ENCODE data around the gene NTNG2. TPM values are rescaled to one million over a fixed set of nuclear protein-coding genes. Genes with fewer than 3 reads are reported as not detected.

NTNG2 gene
- total and polyA plus RNA-seq, 10 of the 15 experiments (the other 5 are each of a cell fraction or from before 2014, with no cell fraction given), result 0.37 to 0.79 (median 0.45) TPM; not detected in 6

- ATAC-seq (no peak), FAIRE-seq (no peak), DNase-seq (ENCODE audit: low read depth, low spot score) (no peak)
- Histone ChIP-seq H3K4me2 (ENCODE audit: control insufficient read depth, insufficient read depth) (no peak overlapping the region), H3K9me3 (replicated peaks; ENCODE audit: control insufficient read depth, insufficient read depth, low read length) (no peaks in the 10 kb centered on the region), H3K27me3 (replicated peaks in 1 of 2; ENCODE audit: control insufficient read depth in 2 of 2, insufficient read depth in 2 of 2, low read length in 1 of 2) (peaks cover 0 to 6% of the 10 kb centered on the region in 2 experiments; a peak in 1 of 4 replicates), H3K9ac (ENCODE audit: control insufficient read depth, insufficient read depth, low read length) (no peak overlapping the region), H4K20me1 (ENCODE audit: control insufficient read depth, insufficient read depth) (no peaks in the 10 kb centered on the region), H3K4me1 (ENCODE audit: control insufficient read depth, insufficient read depth, low read length) (peaks cover 3% of the 10 kb centered on the region), H3K27ac (ENCODE audit: control insufficient read depth, insufficient read depth) (no peak overlapping the region), H3K4me3 (no peak overlapping the region), H3K79me2 (ENCODE audit: control insufficient read depth, insufficient read depth, low read length) (no peaks in the 10 kb centered on the region), H3K36me3 (ENCODE audit: control insufficient read depth in 2 of 2, insufficient read depth in 2 of 2, low read length in 1 of 2) (no peaks in the 10 kb centered on the region), H2AFZ (ENCODE audit: control insufficient read depth, low read depth, low read length) (no peak overlapping the region)
- intact Hi-C loops (cut with micrococcal nuclease; ENCODE audit: unreplicated experiment), result no loop called here
- TF ChIP-seq, protein P1, sequence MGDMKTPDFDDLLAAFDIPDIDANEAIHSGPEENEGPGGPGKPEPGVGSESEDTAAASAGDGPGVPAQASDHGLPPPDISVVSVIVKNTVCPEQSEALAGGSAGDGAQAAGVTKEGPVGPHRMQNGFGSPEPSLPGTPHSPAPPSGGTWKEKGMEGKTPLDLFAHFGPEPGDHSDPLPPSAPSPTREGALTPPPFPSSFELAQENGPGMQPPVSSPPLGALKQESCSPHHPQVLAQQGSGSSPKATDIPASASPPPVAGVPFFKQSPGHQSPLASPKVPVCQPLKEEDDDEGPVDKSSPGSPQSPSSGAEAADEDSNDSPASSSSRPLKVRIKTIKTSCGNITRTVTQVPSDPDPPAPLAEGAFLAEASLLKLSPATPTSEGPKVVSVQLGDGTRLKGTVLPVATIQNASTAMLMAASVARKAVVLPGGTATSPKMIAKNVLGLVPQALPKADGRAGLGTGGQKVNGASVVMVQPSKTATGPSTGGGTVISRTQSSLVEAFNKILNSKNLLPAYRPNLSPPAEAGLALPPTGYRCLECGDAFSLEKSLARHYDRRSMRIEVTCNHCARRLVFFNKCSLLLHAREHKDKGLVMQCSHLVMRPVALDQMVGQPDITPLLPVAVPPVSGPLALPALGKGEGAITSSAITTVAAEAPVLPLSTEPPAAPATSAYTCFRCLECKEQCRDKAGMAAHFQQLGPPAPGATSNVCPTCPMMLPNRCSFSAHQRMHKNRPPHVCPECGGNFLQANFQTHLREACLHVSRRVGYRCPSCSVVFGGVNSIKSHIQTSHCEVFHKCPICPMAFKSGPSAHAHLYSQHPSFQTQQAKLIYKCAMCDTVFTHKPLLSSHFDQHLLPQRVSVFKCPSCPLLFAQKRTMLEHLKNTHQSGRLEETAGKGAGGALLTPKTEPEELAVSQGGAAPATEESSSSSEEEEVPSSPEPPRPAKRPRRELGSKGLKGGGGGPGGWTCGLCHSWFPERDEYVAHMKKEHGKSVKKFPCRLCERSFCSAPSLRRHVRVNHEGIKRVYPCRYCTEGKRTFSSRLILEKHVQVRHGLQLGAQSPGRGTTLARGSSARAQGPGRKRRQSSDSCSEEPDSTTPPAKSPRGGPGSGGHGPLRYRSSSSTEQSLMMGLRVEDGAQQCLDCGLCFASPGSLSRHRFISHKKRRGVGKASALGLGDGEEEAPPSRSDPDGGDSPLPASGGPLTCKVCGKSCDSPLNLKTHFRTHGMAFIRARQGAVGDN (IDR thresholded peaks at IDR 0.05), result no peak
- TF ChIP-seq, protein P2, sequence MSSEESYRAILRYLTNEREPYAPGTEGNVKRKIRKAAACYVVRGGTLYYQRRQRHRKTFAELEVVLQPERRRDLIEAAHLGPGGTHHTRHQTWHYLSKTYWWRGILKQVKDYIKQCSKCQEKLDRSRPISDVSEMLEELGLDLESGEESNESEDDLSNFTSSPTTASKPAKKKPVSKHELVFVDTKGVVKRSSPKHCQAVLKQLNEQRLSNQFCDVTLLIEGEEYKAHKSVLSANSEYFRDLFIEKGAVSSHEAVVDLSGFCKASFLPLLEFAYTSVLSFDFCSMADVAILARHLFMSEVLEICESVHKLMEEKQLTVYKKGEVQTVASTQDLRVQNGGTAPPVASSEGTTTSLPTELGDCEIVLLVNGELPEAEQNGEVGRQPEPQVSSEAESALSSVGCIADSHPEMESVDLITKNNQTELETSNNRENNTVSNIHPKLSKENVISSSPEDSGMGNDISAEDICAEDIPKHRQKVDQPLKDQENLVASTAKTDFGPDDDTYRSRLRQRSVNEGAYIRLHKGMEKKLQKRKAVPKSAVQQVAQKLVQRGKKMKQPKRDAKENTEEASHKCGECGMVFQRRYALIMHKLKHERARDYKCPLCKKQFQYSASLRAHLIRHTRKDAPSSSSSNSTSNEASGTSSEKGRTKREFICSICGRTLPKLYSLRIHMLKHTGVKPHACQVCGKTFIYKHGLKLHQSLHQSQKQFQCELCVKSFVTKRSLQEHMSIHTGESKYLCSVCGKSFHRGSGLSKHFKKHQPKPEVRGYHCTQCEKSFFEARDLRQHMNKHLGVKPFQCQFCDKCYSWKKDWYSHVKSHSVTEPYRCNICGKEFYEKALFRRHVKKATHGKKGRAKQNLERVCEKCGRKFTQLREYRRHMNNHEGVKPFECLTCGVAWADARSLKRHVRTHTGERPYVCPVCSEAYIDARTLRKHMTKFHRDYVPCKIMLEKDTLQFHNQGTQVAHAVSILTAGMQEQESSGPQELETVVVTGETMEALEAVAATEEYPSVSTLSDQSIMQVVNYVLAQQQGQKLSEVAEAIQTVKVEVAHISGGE (CRISPR knock-in tag; IDR thresholded peaks at IDR 0.05), result no peak
- TF ChIP-seq KAT2A (conservative IDR thresholded peaks at IDR 0.05; ENCODE audit: control insufficient read depth, low read depth, low read length) (no peak), MYC (IDR thresholded peaks at IDR 0.05; ENCODE audit: insufficient read depth, insufficient read length, insufficient replicate concordance, low read length, severe bottlenecking) (no peak), POLR2AphosphoS2 (IDR thresholded peaks at IDR 0.05; ENCODE audit: low read depth, low read length) (no peak), RCOR1 (conservative IDR thresholded peaks at IDR 0.05; ENCODE audit: low read depth, low read length) (no peak), WRNIP1 (IDR thresholded peaks at IDR 0.05; ENCODE audit: borderline replicate concordance, low read depth, low read length) (no peak), FOXK2 (IDR thresholded peaks at IDR 0.05) (no peak), TCF12 (IDR thresholded peaks at IDR 0.05; ENCODE audit: low read depth, low read length) (no peak), IRF4 (IDR thresholded peaks at IDR 0.05; ENCODE audit: low read depth, low read length) (no peak), HSF1 (IDR thresholded peaks at IDR 0.05; ENCODE audit: low read depth, low read length) (no peak), MEF2B (IDR thresholded peaks at IDR 0.05; ENCODE audit: partially characterized antibody, poor library complexity, severe bottlenecking) (no peak), EED (IDR thresholded peaks at IDR 0.05; ENCODE audit: low read depth) (no peak), HDAC2 (IDR thresholded peaks at IDR 0.05) (no peak), CREB1 (IDR thresholded peaks at IDR 0.05; ENCODE audit: low read depth) (no peak)
- 17% methylated on average over 3 of the region's 3 CpGs for WGBS (ENCODE audit: insufficient coverage, insufficient replicate concordance, low lambda C conversion rate, missing lambda C conversion rate)
- in situ Hi-C loops (cut with MboI), result loop anchor here (25.0 kb wide), 1 partner anchor 652 kb away; no protein-coding TSS in a partner anchor
- CTCF ChIA-PET, result interaction anchor here (0.6 to 8.3 kb wide), 9 partner anchors 12 to 480 kb away, joined by 3 to 155 read pairs (median 4); no protein-coding TSS in a partner anchor
- RAD21 ChIA-PET (ENCODE audit: unreplicated experiment), result interaction anchor here (1.1 to 1.2 kb wide), 2 partner anchors 15 to 483 kb away, joined by 3 to 4 read pairs; no protein-coding TSS in a partner anchor
- no TSS peak for BruUV-seq (replicated peaks)
- POLR2A ChIA-PET, result no interaction called here
- SMC1A ChIA-PET (ENCODE audit: uncharacterized antibody, unreplicated experiment), result interaction anchor here (0.9 kb wide), 1 partner anchor 482 kb away, joined by 3 read pairs; no protein-coding TSS in a partner anchor
Measured at GRCh38 chr9:132239518-132239917, 77.7 kb downstream of the NTNG2 start.
